Loucy (cell line): ENCODE measurements around the gene CALR.

Source experiments
- H2AFZ ChIP-seq: fragments of 200-600 bp; sonication (generic); 2 replicates; pipeline ENCODE4 v1.6.0; 2016; ENCODE audit warnings: antibody characterized with exemption, mild to moderate bottlenecking, low read length, moderate library complexity
- H3F3A ChIP-seq: fragments of 200-600 bp; 2 replicates; pipeline ENCODE4 v1.6.0; 2016; ENCODE audit warnings: antibody characterized with exemption, low read depth, mild to moderate bottlenecking
- H3K27me3 ChIP-seq: fragments of 200-600 bp; sonication (generic); 2 replicates; pipeline ENCODE4 v1.6.1; 2014; ENCODE audit warnings: low read length, mild to moderate bottlenecking; ENCODE audit not compliant: insufficient read depth, poor library complexity, severe bottlenecking
- H3K36me3 ChIP-seq: fragments of 200-600 bp; sonication (generic); 2 replicates; pipeline ENCODE4 v1.6.1; 2016; ENCODE audit warnings: low read length; ENCODE audit not compliant: insufficient read depth
- H3K4me1 ChIP-seq: fragments of 200-600 bp; sonication (generic); 2 replicates; pipeline ENCODE4 v1.5.1; 2014; ENCODE audit warnings: low read length, mild to moderate bottlenecking; ENCODE audit not compliant: insufficient read depth, poor library complexity, severe bottlenecking
- H3K4me2 ChIP-seq: fragments of 200-600 bp; sonication (generic); 2 replicates; pipeline ENCODE4 v1.6.0; 2014; ENCODE audit warnings: antibody characterized with exemption, low read length, low read depth, mild to moderate bottlenecking; ENCODE audit not compliant: poor library complexity, severe bottlenecking
- H3K4me3 ChIP-seq: fragments of 200-600 bp; sonication (generic); 2 replicates; pipeline ENCODE4 v1.5.1; 2014; ENCODE audit warnings: low read length, mild to moderate bottlenecking, mixed read lengths; ENCODE audit not compliant: poor library complexity, severe bottlenecking
- H3K79me2 ChIP-seq: fragments of 200-600 bp; sonication (generic); 2 replicates; pipeline ENCODE4 v1.6.1; 2014; ENCODE audit warnings: low read length; ENCODE audit not compliant: insufficient read depth
- H3K9ac ChIP-seq: fragments of 200-600 bp; sonication (generic); 2 replicates; pipeline ENCODE4 v1.6.0; 2014; ENCODE audit warnings: mild to moderate bottlenecking, low read depth, low read length, moderate library complexity; ENCODE audit not compliant: poor library complexity, severe bottlenecking
- H3K9me2 ChIP-seq: fragments of 200-600 bp; sonication (generic); replicated peaks from 2 replicates; pipeline ENCODE4 v1.6.1; 2016; ENCODE audit warnings: low read depth, low read length, mixed read lengths
- H3K9me3 ChIP-seq: fragments of 200-600 bp; sonication (generic); 2 replicates; pipeline ENCODE4 v1.6.1; 2014; ENCODE audit warnings: mild to moderate bottlenecking, antibody characterized with exemption, low read length, low read depth; ENCODE audit not compliant: insufficient read depth
- H4K20me1 ChIP-seq: fragments of 200-600 bp; sonication (generic); 2 replicates; pipeline ENCODE4 v1.6.0; 2014; ENCODE audit warnings: antibody characterized with exemption, low read length, mild to moderate bottlenecking; ENCODE audit not compliant: insufficient read depth, poor library complexity, severe bottlenecking
- CTCF ChIP-seq: fragments of 200-600 bp; sonication (generic); conservative IDR thresholded peaks from 2 replicates; pipeline ENCODE4 v1.5.1; 2014; ENCODE audit warnings: mild to moderate bottlenecking, antibody characterized with exemption, low read length
- EZH2phosphoT487 ChIP-seq: fragments of 200-600 bp; IDR thresholded peaks from 2 replicates; pipeline ENCODE4 v1.6.1; 2018; ENCODE audit warnings: antibody characterized with exemption, mild to moderate bottlenecking, moderate library complexity, borderline replicate concordance

Gene CALR

GRCh38 chr19:12965017-12965811, 26.8 kb downstream of the CALR start:
- no peaks in the 10 kb centered on the region for H4K20me1 ChIP-seq
- no peaks in the 10 kb centered on the region for H3K9me3 ChIP-seq
- no peaks in the 10 kb centered on the region for H3K36me3 ChIP-seq
- peak overlapping the region; percentile 86 for H3K4me3 ChIP-seq
- peaks cover 9% of the 10 kb centered on the region for H3K4me1 ChIP-seq
- H3K27me3 ChIP-seq = no peaks in the 10 kb centered on the region
- H3K9ac ChIP-seq = peak overlapping the region; percentile 82
- H2AFZ ChIP-seq = peak overlapping the region; percentile 100
- TF ChIP-seq CTCF (peak; percentile 85), EZH2phosphoT487 (no peak)
- H3K9me2 ChIP-seq = no peaks in the 10 kb centered on the region
- no peaks in the 10 kb centered on the region for H3F3A ChIP-seq
- peak overlapping the region; percentile 94 for H3K4me2 ChIP-seq
- H3K79me2 ChIP-seq = no peaks in the 10 kb centered on the region

GRCh38 chr19:12965812-12966135, 27.4 kb downstream of the CALR start:
- TF ChIP-seq EZH2phosphoT487 (no peak), CTCF (no peak)
- Histone ChIP-seq H4K20me1 (no peaks in the 10 kb centered on the region), H3K4me2 (peak overlapping the region; percentile 94), H3K4me1 (peaks cover 9% of the 10 kb centered on the region), H3K27me3 (no peaks in the 10 kb centered on the region), H3K9ac (peak overlapping the region; percentile 82), H3K36me3 (no peaks in the 10 kb centered on the region), H3K9me3 (no peaks in the 10 kb centered on the region), H3F3A (no peaks in the 10 kb centered on the region), H2AFZ (peak overlapping the region; percentile 100), H3K79me2 (no peaks in the 10 kb centered on the region), H3K9me2 (no peaks in the 10 kb centered on the region), H3K4me3 (peak overlapping the region; percentile 86)

GRCh38 chr19:12967907-12968306, 29.5 kb downstream of the CALR start:
- Histone ChIP-seq H3K4me2 (no peak overlapping the region), H3K4me3 (no peak overlapping the region), H3K79me2 (no peaks in the 10 kb centered on the region), H3K27me3 (no peaks in the 10 kb centered on the region), H3K9me2 (no peaks in the 10 kb centered on the region), H3K9ac (no peak overlapping the region), H4K20me1 (no peaks in the 10 kb centered on the region), H3F3A (no peaks in the 10 kb centered on the region), H3K36me3 (no peaks in the 10 kb centered on the region), H2AFZ (no peak overlapping the region), H3K9me3 (no peaks in the 10 kb centered on the region), H3K4me1 (peaks cover 9% of the 10 kb centered on the region)
- no peak for TF ChIP-seq CTCF
- no peak for TF ChIP-seq EZH2phosphoT487
